Suprapubic skin (tissue), 3 donors: ENCODE measurements around the gene VAMP4.

Experiments
- CTCF ChIP-seq, 2 donors: fragments of 200-600 bp in 1 of 2; fragments of 450-650 bp in 1 of 2; sonication (generic) in 1 of 2; IDR thresholded peaks; one replicate each; pipeline ENCODE4 v1.5.1; 2016 to 2019; ENCODE audit warnings: antibody characterized with exemption in 2 of 2, mild to moderate bottlenecking in 1 of 2, moderate library complexity in 1 of 2
- POLR2A ChIP-seq, 2 donors: fragments of 450-650 bp; IDR thresholded peaks; one replicate each; pipeline ENCODE4 v1.6.1; 2017; ENCODE audit warnings: antibody characterized with exemption in 2 of 2, mild to moderate bottlenecking in 2 of 2, moderate library complexity in 2 of 2

- TF ChIP-seq CTCF (IDR thresholded peaks at IDR 0.05) (no peak), POLR2A (IDR thresholded peaks at IDR 0.05) (no peak)
These were observed 25.2 kb downstream of the VAMP4 start for GRCh38 chr1:171716616-171717015.
